Activated CD4-positive, alpha-beta T cell treated with anti-CD3 and anti-CD28 coated beads, Interleukin-2, Interleukin-4, amounts not matched to agents 100 ng/mL and 50 ng/mL, durations not matched to agents 16 hours and 8 hours (primary cell): ENCODE data around the gene NFAT5.

ENCODE experiments used
- DNase-seq: peaks from one replicate; pipeline ENCODE4 v3.0.0-alpha.2; 2020; ENCODE audit warnings: low spot score

The NFAT5 gene

DNA sequence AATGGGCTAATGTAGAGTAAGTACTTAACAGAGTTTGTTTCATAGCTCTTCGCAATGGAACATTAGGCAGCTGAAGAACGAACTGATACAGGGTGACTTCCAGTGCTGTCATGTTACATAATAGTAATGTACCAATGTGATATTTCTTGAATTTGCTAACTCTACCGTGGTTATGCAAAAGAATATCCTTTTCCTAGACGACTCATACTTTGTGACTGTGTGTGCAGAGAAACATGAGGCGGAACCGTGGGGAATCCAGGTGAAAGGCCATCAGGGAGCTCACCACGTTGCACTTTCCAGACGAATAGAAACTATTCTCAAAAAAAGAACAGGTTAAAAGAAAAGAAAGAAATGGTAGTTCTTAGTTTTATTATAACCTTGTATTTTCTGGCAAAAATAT is 175.8 kb downstream of the NFAT5 start:
- no peak for DNase-seq

DNA sequence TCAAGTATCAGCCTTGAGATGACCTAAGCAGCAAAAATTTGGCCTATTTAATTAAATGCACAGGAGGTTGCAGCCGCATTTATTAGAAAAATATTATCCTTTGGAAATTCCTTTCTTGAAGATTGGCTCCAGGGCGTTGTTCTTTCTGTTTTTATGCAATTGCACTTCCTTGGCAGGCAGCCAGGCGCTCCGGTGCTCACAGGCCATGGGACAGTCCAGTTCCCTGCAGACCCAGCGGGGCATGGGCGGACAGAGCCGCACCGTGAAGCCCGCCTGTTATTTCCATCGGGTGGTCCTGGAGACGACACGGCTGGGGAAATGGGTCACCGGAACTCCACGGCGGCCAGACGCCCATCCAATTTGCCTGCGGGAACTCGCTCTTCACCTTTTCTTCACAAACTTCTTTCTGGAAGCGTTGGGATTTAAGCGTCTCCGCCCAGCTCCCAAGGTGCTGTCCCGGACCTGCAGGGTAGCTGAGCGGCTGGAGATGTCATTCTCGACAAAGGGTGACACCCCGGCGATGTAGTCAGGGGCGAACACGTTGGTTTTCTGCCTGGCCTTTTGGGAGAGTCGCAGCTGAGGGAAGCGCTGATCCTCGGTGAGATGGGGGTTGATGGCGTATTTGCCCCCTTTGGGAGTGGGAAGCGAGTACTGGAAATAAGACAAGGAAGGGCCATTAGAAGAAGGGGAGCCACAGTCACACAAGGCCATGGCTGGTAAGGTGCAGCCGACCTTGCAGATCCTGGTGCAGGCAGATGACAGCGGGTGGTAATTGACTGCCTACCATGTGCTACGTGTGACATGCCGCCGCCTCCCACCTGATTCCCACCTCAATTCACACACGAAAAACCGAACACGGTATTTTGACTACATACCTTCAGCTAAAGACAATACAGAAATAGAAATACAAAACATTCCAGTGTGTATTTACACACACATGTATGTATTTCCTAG is 176.5 kb downstream of the NFAT5 start:
- DNase-seq, result no peak

DNA sequence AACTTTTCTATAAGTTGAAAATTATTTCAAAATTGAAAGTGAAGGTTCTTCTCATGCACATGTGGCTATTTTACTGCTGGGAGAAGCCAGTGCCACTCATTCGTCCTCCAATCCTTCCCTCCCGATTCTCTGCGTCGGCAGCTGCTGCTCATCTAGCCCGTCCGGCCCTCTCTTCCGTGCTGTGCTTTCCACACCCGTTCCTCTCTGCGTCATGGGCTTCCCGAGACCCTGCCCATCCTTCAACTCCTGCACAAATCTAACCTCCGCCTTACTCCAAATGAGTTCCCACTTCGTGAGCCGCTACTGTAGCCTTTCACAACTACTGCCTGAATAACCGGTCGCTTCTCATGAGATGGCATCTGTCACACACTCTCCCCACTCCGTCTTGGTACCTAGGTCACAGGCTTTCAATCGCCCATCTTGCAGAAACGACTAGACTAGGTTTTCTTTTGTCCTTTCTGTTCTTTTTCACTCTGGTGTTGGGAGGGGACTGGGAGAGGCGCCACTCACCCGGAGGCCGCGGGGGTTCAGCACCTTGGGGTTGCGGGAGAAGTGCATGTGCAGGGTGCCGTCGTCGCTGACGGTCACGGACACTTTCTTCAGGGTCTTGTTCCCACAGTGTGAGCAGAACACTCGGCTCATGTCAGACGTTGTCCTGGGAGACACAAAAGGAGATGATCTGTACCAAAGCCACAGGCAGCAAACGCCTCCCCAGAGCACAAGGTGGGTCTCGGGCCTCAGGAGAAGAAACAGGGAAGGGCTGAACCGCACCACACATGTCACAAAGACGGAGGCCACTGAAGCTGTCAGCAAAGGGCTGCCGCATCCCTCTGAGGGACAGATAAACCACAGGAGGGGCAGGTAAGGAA is 178.8 kb downstream of the NFAT5 start:
- no peak for DNase-seq

GRCh38 chr16:69745232-69745612 is 179.5 kb downstream of the NFAT5 start:
- no peak for DNase-seq

DNA sequence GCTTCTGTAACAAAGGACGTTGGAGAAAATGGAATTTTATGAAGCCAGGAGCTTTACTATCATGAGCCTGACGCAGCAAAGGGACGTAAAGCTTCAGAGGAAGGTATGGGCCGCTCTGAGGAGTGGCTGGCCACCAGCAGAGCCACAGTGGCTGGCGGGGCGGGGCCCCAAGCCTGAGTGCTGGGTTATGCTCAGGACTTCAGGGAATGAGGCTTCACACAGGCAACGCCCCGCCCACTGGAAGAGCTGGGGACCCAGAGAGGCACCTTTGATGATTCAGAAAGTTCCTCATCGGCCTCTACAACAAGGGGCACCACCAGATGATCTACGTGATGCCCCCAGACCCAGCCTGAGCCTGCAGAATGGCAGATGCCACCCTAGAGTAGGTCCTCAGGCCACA is 180.2 kb downstream of the NFAT5 start:
- DNase-seq, result no peak

- no peak for DNase-seq
Observed at GRCh38 chr16:69747115-69747514, 181.3 kb downstream of the NFAT5 start.

GRCh38 chr16:69748694-69749345 is 183.1 kb downstream of the NFAT5 start:
- no peak for DNase-seq

GRCh38 chr16:69754143-69754468 is 188.3 kb downstream of the NFAT5 start:
- DNase-seq, result no peak
